Measurements from ENCODE around the gene COL15A1.

The COL15A1 gene

DNA sequence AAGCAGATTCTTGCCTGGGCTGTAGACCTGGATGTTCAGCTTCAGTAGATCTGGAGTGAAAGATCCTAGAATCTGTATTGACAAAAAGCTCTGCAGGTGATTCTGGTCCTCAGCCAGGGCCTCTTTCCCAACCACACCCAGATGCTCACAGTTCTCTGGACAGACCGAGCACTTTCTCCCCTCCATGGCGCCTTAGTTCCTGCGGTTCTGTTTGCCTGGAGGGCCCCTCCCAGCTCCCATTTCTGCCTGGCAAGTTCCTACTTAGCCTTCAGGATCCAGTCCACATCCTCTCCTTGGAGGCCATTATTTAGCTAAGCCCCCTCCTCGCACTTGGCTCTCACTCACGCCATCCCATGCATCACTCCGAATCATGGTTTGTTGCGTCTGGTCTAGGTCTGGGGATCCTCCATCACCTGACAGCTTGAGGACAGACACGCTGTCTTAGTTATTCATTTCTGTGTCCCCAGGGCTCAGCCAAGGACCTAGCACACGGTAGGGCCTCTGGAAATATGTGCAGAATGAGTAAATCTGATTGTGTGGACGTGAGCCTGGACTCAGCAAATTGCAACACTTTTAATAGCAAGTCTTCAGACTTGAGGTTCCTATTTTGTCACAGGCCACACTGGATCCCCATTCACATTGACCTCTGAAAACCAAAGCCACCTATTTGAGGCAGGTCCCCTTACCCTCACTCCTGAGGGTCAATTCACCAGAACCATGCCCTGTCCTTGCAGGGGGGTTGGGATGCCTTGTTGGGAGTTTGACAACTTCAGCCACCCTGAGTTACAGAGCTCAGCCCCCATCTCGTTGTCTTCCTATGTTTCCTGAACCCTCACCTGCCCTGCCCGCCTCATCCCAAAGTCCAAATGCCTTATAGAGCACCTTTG, 50.7 kb downstream of the COL15A1 start:
- Histone ChIP-seq H3K4me3 (ENCODE audit: low read depth, low read length) (no peak overlapping the region), H3K9me3 (ENCODE audit: control insufficient read depth, insufficient read depth, low read length) (no peaks in the 10 kb centered on the region; the same call in 1 of the 2 replicates), H3K9ac (ENCODE audit: low read depth, low read length) (no peak overlapping the region), H3K27me3 (ENCODE audit: control insufficient read depth, insufficient read depth, low read length) (no peaks in the 10 kb centered on the region), H3K36me3 (ENCODE audit: control insufficient read depth, insufficient read depth, low read length) (no peaks in the 10 kb centered on the region), H3K4me1 (ENCODE audit: control insufficient read depth, insufficient read depth, low read length) (peaks cover 5% of the 10 kb centered on the region; the same call in 1 of the 2 replicates), H3K27ac (ENCODE audit: low read depth, low read length) (no peak overlapping the region)

DNA sequence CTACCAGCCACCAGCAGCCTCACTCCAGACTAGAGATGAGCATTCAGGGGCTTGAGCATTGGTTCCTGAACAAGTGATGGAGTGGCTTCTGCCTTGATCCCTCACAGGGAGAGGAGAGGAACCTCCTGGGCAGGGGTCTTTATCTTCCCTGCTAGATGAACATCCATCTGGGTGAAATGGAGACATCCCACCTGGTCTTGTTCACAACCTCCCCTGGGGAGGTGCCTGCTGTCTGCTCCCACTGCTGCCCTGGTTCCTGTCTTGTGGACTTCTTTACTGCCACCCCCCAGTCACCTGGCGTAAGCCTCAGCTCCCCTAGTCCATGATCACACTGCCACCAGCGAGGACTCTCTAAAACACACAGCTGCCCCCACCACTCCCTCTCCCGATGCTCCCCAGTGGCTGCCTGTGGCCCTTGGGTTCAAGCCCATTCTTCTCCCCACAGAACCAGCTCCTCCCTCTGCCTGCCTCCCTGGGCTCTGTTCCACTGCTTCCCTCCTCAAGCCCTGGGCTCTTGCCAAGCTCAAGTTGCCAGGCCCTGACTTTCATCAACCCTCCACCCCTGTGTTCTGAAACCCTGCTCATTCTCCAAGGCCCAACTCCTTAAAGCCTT, 51.5 kb downstream of the COL15A1 start:
- Histone ChIP-seq H3K27me3 (ENCODE audit: control insufficient read depth, insufficient read depth, low read length) (no peaks in the 10 kb centered on the region), H3K4me1 (ENCODE audit: control insufficient read depth, insufficient read depth, low read length) (peaks cover 5% of the 10 kb centered on the region; the same call in 1 of the 2 replicates), H3K9me3 (ENCODE audit: control insufficient read depth, insufficient read depth, low read length) (no peaks in the 10 kb centered on the region; the same call in 1 of the 2 replicates), H3K27ac (ENCODE audit: low read depth, low read length) (no peak overlapping the region), H3K4me3 (ENCODE audit: low read depth, low read length) (no peak overlapping the region), H3K9ac (ENCODE audit: low read depth, low read length) (no peak overlapping the region), H3K36me3 (ENCODE audit: control insufficient read depth, insufficient read depth, low read length) (no peaks in the 10 kb centered on the region)

DNA sequence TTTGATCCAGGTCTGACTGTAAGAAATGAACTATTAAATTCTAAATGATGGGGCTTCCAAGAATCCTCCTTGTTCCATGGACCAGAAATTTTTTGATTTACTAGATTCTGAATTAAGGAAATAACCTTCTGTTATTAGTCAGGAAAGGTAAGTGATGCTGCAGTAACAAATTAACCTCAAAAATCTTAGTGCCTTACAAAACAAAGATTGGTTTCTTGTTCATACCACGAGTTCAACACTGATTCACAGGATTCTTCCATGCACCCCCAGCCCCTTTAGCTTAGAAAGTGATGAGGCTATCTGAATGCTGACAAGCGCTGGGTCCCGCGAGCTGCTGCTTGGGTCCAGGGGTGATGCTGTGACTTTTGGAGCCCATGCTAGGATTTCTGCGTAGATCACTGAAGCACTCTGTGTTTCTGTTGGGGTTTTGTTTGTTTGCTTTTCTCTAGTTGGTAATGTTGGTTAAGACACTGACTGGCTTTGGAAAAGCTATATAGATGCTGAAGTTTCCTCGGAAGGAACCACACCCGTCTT, 52.3 kb downstream of the COL15A1 start:
- no peak overlapping the region for H3K9ac ChIP-seq (ENCODE audit: low read depth, low read length)
- H3K4me1 ChIP-seq (ENCODE audit: control insufficient read depth, insufficient read depth, low read length) = peaks cover 10% of the 10 kb centered on the region
- H3K4me3 ChIP-seq (ENCODE audit: low read depth, low read length) = no peak overlapping the region
- no peaks in the 10 kb centered on the region; the same call in 1 of the 2 replicates for H3K9me3 ChIP-seq (ENCODE audit: control insufficient read depth, insufficient read depth, low read length)
- H3K27ac ChIP-seq (ENCODE audit: low read depth, low read length) = no peak overlapping the region
- H3K27me3 ChIP-seq (ENCODE audit: control insufficient read depth, insufficient read depth, low read length) = no peaks in the 10 kb centered on the region
- no peaks in the 10 kb centered on the region for H3K36me3 ChIP-seq (ENCODE audit: control insufficient read depth, insufficient read depth, low read length)

DNA sequence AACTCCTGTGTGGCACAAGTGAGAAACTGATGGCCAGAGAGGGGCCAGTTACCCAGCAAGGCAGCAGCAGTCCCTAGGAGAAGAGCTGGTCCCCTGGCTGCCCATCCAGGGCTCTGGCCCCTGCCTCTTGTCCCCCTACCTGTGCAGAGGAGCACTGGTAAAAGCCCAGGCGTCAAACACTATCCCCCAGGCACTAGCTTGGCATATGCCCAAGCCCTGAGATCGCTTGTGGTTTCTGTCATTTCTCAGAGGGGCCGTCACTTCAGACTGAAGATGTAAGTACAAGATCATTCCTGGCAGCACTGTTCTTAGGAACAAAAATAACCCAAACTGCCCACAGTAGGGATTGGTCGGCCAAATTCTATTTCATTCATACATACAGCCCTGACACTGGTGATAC, 53.9 kb downstream of the COL15A1 start:
- H3K4me3 ChIP-seq (ENCODE audit: low read depth, low read length) = no peak overlapping the region
- H3K36me3 ChIP-seq (ENCODE audit: control insufficient read depth, insufficient read depth, low read length) = no peaks in the 10 kb centered on the region
- H3K9ac ChIP-seq (ENCODE audit: low read depth, low read length) = no peak overlapping the region
- no peak overlapping the region for H3K27ac ChIP-seq (ENCODE audit: low read depth, low read length)
- no peaks in the 10 kb centered on the region for H3K27me3 ChIP-seq (ENCODE audit: control insufficient read depth, insufficient read depth, low read length)
- H3K9me3 ChIP-seq (ENCODE audit: control insufficient read depth, insufficient read depth, low read length) = no peaks in the 10 kb centered on the region; the same call in 1 of the 2 replicates
- peaks cover 22% of the 10 kb centered on the region for H3K4me1 ChIP-seq (ENCODE audit: control insufficient read depth, insufficient read depth, low read length)

DNA sequence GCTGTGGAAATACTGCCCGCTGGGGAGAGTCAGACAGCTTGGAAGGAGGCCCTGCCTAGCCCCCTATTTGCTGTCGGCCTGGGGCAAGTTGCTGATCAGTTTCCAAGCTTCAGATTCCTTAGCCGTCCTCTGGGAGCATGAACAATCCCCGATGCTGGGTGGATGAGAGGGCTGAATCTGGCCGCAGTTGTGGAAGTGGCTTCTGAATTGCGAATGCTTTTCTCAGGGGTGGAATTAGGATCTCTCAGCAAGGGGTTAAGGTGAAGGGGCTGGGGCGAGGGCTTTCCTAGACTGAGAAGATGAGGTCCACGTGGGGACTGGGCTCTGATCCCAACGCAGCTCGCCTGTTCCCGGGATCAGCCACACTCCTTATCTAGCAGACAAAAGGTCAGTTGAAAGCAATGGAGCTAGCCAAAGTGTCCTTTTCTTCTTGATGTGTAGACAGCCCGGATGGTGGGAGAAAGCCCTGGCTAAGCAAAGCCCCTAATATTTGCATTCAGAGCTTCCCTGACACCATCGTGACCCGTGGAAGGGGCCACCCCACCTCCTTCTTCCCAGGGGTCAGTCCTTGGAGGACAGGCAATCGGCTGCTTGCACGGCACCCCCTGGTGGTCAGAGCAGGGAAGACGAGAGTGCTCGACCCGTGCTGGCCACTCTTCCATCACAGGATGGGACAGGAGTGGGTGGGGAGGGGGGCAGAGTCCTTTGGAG, 54.9 kb downstream of the COL15A1 start:
- Histone ChIP-seq H3K4me3 (ENCODE audit: low read depth, low read length) (no peak overlapping the region), H3K27ac (ENCODE audit: low read depth, low read length) (no peak overlapping the region), H3K36me3 (ENCODE audit: control insufficient read depth, insufficient read depth, low read length) (no peaks in the 10 kb centered on the region), H3K27me3 (ENCODE audit: control insufficient read depth, insufficient read depth, low read length) (no peaks in the 10 kb centered on the region), H3K4me1 (ENCODE audit: control insufficient read depth, insufficient read depth, low read length) (peaks cover 22% of the 10 kb centered on the region), H3K9me3 (ENCODE audit: control insufficient read depth, insufficient read depth, low read length) (no peaks in the 10 kb centered on the region), H3K9ac (ENCODE audit: low read depth, low read length) (no peak overlapping the region)

DNA sequence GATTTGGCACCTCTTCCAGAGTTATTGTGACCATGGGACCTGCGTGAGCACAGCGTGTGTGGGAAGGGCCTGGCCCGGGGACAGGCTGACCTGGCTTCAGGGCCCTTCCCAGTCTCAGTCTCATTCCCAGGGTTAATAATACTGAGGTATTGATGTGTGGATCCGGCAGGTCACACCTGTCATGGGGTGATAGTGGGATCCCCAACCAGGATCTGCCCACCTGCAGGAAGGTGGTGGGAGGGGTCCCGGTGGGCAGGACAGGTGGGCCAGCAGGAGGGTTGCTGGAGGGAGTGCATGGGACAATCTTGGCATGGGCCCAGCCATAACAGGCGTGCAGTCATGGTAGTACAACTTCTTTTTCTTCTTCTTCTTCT, 55.4 kb downstream of the COL15A1 start:
- no peak overlapping the region for H3K27ac ChIP-seq (ENCODE audit: low read depth, low read length)
- no peak overlapping the region for H3K9ac ChIP-seq (ENCODE audit: low read depth, low read length)
- peaks cover 22% of the 10 kb centered on the region for H3K4me1 ChIP-seq (ENCODE audit: control insufficient read depth, insufficient read depth, low read length)
- H3K36me3 ChIP-seq (ENCODE audit: control insufficient read depth, insufficient read depth, low read length) = no peaks in the 10 kb centered on the region
- no peak overlapping the region for H3K4me3 ChIP-seq (ENCODE audit: low read depth, low read length)
- H3K9me3 ChIP-seq (ENCODE audit: control insufficient read depth, insufficient read depth, low read length) = no peaks in the 10 kb centered on the region
- H3K27me3 ChIP-seq (ENCODE audit: control insufficient read depth, insufficient read depth, low read length) = no peaks in the 10 kb centered on the region

DNA sequence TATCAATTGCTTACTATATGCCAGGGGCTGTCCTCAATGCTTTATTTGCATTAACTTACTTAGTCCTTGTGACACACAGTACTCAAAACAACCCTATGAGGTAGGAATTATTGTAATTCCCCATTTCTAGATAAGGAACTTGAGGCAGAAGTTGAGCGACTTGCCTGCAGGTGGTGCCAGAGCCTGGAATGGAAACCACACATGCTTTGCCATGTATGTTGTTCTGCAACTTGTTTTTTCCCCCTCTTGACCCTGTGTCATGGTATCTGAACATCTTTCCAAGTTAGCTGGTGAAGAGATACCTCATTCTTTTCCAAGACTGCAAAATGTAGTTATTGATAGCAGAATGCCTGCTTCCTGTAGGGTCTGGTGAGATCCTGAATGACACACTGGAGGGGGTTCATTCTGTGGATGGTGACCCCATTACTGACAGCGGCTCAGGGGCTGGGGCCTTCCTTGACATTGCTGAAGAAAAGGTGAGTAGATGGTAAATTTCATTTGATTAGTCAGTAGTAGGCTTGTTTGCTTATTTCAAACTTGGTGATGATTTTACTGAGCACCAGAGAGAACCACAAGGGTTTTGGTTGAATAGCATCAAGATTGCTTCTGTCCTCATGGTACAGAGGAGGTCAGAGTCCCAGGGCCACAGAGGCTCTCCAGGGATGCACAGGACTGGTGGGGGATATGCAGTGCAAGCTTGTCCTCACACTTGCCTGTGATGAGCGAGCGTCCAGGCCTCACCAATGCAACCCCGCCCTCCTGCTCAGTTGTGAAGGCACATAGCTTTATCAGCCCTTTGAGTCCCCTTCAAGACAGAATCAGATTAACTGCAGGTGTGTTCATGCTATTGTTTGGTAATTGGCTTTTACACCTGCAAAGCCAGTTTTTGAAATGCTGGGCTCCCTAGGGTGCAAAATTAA, 57.0 kb downstream of the COL15A1 start:
- Histone ChIP-seq H3K9me3 (ENCODE audit: control insufficient read depth, insufficient read depth, low read length) (no peaks in the 10 kb centered on the region), H3K4me1 (ENCODE audit: control insufficient read depth, insufficient read depth, low read length) (peaks cover 22% of the 10 kb centered on the region), H3K36me3 (ENCODE audit: control insufficient read depth, insufficient read depth, low read length) (no peaks in the 10 kb centered on the region), H3K4me3 (ENCODE audit: low read depth, low read length) (no peak overlapping the region), H3K27me3 (ENCODE audit: control insufficient read depth, insufficient read depth, low read length) (no peaks in the 10 kb centered on the region), H3K9ac (ENCODE audit: low read depth, low read length) (no peak overlapping the region), H3K27ac (ENCODE audit: low read depth, low read length) (no peak overlapping the region)

DNA sequence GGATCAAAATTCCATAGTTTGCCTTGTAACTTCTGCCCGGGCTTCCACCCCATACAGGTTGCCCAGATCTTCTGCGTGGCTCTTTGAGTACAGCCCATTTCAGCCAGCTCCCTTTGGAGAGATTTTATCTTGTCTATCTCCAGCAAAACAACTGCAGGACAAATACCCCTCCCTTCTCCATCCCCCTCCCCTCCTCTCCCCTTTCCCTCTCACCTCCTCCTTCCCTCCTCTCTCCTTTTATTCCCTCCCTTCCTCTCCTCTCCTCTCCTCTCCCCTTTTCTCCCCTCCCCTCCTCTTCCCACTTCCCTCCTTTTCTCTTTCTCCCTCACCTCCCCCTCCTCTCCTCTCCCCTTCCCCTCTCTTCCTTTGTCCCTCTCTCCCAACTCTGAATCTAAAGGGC, 58.2 kb downstream of the COL15A1 start:
- H3K9me3 ChIP-seq (ENCODE audit: control insufficient read depth, insufficient read depth, low read length) = no peaks in the 10 kb centered on the region
- H3K27me3 ChIP-seq (ENCODE audit: control insufficient read depth, insufficient read depth, low read length) = no peaks in the 10 kb centered on the region
- H3K9ac ChIP-seq (ENCODE audit: low read depth, low read length) = no peak overlapping the region
- no peaks in the 10 kb centered on the region for H3K36me3 ChIP-seq (ENCODE audit: control insufficient read depth, insufficient read depth, low read length)
- no peak overlapping the region for H3K27ac ChIP-seq (ENCODE audit: low read depth, low read length)
- peaks cover 22% of the 10 kb centered on the region for H3K4me1 ChIP-seq (ENCODE audit: control insufficient read depth, insufficient read depth, low read length)
- no peak overlapping the region for H3K4me3 ChIP-seq (ENCODE audit: low read depth, low read length)

DNA sequence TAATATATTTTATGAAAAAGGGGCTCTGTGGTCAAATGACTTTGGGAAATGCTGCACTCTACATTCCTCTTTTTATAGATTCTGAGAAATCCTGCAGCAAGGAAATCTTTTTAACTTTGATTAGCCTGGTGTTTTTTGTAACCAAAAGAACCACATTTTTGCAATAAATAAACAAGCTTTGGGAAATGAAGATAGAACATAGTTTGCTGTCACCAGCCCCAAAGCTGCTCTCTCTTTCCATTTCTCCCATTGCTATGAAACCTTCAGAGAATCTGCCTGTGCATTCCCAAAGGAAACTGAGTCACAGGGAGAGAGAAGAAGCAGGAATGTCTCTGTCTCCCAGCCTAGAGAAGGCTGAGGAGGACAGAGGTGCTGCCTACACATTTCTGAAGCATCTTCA, 59.0 kb downstream of the COL15A1 start:
- Histone ChIP-seq H3K9me3 (ENCODE audit: control insufficient read depth, insufficient read depth, low read length) (no peaks in the 10 kb centered on the region; the same call in 1 of the 2 replicates), H3K27ac (ENCODE audit: low read depth, low read length) (no peak overlapping the region), H3K9ac (ENCODE audit: low read depth, low read length) (no peak overlapping the region), H3K4me3 (ENCODE audit: low read depth, low read length) (no peak overlapping the region), H3K36me3 (ENCODE audit: control insufficient read depth, insufficient read depth, low read length) (no peaks in the 10 kb centered on the region), H3K27me3 (ENCODE audit: control insufficient read depth, insufficient read depth, low read length) (no peaks in the 10 kb centered on the region), H3K4me1 (ENCODE audit: control insufficient read depth, insufficient read depth, low read length) (peaks cover 22% of the 10 kb centered on the region)

DNA sequence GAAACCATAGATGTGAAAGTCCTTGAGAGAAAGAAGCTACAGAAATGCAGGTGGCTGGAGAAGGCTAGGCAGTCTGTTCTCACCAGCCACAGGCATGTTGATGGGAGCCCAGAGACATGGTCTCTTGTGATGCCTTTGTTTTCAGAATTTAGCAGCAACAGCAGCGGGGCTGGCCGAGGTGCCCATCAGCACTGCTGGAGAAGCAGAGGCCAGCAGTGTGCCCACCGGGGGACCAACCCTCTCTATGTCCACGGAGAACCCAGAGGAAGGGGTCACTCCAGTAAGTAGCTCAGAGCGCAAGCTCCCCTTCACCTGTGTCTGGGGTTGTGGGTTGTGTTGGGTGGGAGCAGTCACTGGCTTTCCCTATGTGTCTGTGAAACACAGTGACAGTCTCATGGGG, 59.6 kb downstream of the COL15A1 start:
- Histone ChIP-seq H3K9ac (ENCODE audit: low read depth, low read length) (no peak overlapping the region), H3K4me1 (ENCODE audit: control insufficient read depth, insufficient read depth, low read length) (peaks cover 22% of the 10 kb centered on the region), H3K27ac (ENCODE audit: low read depth, low read length) (no peak overlapping the region), H3K27me3 (ENCODE audit: control insufficient read depth, insufficient read depth, low read length) (no peaks in the 10 kb centered on the region), H3K9me3 (ENCODE audit: control insufficient read depth, insufficient read depth, low read length) (peaks cover 4% of the 10 kb centered on the region; the same call in 1 of the 2 replicates), H3K36me3 (ENCODE audit: control insufficient read depth, insufficient read depth, low read length) (no peaks in the 10 kb centered on the region), H3K4me3 (ENCODE audit: low read depth, low read length) (no peak overlapping the region)

Measured in HUES48 (cell line).